Neuron (in vitro differentiated cells): Measurements from ENCODE around the gene HDAC4.

Source experiments
- H2AFZ ChIP-seq: one replicate; pipeline ENCODE4 v1.6.1; 2013; ENCODE audit warnings: low read depth, mild to moderate bottlenecking, inconsistent platforms, low read length, moderate library complexity
- H3K27me3 ChIP-seq: one replicate; pipeline ENCODE4 v1.6.1; 2013; ENCODE audit warnings: low read length; ENCODE audit not compliant: insufficient read depth
- H3K36me3 ChIP-seq: one replicate; pipeline ENCODE4 v1.6.1; 2013; ENCODE audit warnings: low read length; ENCODE audit not compliant: insufficient read depth
- H3K4me1 ChIP-seq: one replicate; pipeline ENCODE4 v1.6.1; 2013; ENCODE audit warnings: low read length; ENCODE audit not compliant: insufficient read depth
- H3K4me3 ChIP-seq: 2 replicates; pipeline ENCODE4 v1.5.1; 2013; ENCODE audit warnings: mild to moderate bottlenecking, low read length, moderate library complexity
- H3K9me3 ChIP-seq: one replicate; pipeline ENCODE4 v1.6.1; 2013; ENCODE audit warnings: low read length

HDAC4 gene

DNA sequence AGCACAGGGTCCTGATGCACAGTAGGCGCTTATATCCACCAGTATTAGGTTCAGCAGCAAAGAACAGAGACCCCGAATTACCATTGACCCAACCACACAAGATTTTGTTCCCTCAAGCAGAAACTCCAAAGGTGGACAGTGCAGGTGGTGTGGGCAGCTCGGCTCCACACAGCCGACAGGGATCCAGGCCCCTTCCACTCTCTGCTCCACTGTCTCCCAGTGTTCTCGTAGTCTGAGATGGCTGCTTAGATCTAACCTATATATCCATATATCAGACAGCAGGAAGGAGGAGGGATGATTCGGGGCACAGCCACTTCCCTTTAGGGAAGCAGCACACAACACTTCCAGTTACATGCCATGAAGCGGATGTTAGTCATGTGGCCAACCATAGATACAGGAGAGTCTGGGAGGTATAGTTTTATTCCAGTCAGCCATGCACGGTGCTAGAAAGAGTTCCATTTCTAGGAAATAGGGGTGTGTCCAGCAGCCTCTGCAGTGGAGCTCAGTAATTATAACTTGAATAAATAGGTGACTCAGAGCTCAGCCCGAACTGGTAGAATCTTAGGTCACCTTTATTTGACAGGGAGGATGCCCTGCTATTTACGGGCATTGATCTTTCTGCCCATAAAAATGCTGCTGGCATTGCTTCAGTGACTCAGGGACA lies 394.1 kb downstream of the HDAC4 start:
- no peaks in the 10 kb centered on the region for H3K27me3 ChIP-seq

DNA sequence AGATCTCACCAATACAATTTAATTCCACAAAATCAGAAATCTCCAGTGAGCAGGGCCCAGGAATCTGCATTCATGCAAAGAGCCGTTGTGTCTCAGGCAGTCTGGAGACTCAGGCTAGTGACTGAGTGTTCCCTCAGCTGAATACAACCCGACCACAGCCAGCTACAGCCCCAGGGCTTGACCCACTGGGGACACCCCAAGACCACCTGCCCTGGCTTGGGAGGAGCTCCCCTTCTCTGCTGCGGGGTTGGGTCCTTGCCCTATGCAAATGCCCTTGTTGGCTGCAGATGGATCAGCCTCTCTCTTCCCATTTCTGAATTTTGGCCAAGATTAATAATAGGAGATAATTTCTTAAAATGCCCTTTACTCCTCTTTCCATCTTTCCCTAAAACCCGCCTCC lies 395.2 kb downstream of the HDAC4 start:
- Histone ChIP-seq H3K9me3 (peaks cover 7% of the 10 kb centered on the region), H3K4me3 (no peak overlapping the region), H3K27me3 (no peaks in the 10 kb centered on the region), H3K4me1 (peaks cover 13% of the 10 kb centered on the region), H2AFZ (no peak overlapping the region), H3K36me3 (no peaks in the 10 kb centered on the region)

More for the DNA sequence above, 394.1 kb downstream of the HDAC4 start:
- Histone ChIP-seq H3K4me1 (peaks cover 13% of the 10 kb centered on the region), H3K4me3 (no peak overlapping the region), H3K36me3 (no peaks in the 10 kb centered on the region), H3K9me3 (peaks cover 5% of the 10 kb centered on the region), H2AFZ (no peak overlapping the region)

DNA sequence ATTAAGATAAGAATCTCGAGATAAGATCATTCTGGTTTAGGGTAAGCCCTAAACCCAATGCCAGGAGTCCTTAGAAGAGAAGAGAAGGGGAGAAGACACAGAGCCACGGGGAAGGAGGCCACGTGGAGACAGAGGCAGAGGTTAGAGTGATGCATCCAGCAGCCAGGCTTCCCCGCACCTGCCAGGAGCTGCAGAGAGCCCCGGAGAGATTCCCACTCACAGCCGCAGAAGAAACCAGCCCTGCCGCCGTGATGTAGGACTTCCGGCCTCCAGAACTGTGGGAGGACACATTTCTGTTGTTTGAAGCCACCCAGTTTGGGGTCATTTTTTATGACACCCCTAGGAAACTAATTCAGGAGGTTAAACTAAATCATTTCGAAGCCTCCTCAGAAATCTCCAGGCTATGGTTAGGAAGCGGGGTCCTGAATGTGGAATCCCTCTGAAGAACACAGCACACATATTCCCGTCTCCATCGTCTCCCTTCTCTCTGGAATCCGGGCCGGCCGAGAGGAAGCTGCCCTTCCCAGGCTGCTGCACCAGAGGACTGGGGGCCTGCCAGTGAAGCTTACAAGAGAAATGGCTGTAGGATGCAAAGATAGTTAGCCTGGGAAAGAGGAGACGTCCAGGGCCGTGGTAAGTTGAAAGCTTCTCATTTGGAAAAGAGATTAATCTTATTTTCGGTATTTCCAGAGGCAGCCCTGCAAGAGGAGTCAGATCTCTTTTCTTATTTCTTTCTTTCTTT lies 396.4 kb downstream of the HDAC4 start:
- H3K36me3 ChIP-seq, result no peaks in the 10 kb centered on the region
- H3K27me3 ChIP-seq, result no peaks in the 10 kb centered on the region
- peaks cover 11% of the 10 kb centered on the region for H3K9me3 ChIP-seq
- no peak overlapping the region for H2AFZ ChIP-seq
- H3K4me1 ChIP-seq, result peaks cover 9% of the 10 kb centered on the region
- H3K4me3 ChIP-seq, result no peak overlapping the region

DNA sequence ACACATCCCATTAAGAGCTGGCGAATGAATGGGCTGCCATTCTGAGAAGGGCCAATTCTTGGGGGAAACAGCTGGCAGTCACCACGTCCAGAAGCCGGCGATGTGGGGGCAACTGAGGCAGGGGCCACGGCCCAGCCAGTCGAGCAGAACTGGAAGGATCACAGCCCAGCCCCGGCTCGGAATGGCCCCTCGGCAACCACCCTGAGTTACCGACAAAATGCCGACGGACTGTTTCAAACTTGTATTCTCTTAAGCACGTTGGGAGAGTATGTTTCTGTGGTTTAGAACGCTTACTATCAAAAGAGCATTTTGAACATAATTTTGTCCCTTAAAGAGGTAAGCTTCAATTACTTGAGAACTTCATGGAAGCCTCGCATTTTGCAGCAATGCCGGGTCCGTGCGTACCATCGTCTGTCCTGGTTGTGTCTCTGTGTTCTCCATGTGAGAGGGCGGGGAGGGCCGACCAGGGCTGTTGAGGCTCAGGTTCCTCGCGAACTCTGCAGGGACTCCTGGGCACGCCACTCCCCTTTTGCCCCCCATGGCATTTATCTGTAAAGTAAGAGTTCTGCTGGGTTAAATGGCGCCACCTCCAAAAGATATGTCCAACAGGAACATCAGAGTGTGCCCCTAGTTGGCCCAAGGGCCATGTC lies 397.1 kb downstream of the HDAC4 start:
- Histone ChIP-seq H3K27me3 (no peaks in the 10 kb centered on the region), H3K36me3 (no peaks in the 10 kb centered on the region), H3K4me1 (peaks cover 2% of the 10 kb centered on the region), H3K4me3 (no peak overlapping the region), H3K9me3 (peaks cover 11% of the 10 kb centered on the region), H2AFZ (no peak overlapping the region)

DNA sequence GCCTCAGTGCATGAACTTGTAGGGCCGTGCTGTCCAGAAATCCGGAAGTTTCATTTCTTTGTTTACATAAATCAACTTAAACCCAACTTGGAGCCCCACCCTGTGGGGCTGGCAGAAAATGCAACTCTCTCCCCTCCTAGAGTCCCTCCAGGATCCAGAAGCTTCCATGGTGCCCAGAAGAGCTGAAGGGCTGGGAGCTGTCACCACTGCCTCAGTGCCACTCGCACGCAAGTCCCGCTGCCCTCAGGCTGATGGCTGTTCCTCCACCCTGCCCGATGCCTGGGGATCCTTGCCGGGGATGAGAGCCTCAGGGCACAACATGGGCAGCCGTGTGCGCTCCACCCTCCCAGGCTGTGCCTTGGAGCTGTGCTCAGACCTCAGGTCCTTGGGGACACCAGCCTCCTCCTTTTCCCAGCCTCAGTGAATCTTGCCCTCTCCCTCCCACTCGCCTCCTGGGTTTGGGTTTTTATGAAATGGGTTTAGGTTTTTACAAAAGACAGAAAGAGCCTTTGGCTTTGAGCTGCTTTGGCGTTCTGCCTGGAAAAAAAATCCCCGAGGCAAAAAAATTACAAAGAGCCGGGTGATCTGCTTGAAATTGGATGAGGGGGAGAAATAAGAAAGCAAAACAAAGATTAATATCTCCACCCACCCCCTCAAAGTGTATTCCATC lies 397.7 kb downstream of the HDAC4 start:
- Histone ChIP-seq H3K36me3 (no peaks in the 10 kb centered on the region), H2AFZ (no peak overlapping the region), H3K9me3 (peaks cover 11% of the 10 kb centered on the region), H3K4me3 (no peak overlapping the region), H3K4me1 (no peaks in the 10 kb centered on the region), H3K27me3 (no peaks in the 10 kb centered on the region)

DNA sequence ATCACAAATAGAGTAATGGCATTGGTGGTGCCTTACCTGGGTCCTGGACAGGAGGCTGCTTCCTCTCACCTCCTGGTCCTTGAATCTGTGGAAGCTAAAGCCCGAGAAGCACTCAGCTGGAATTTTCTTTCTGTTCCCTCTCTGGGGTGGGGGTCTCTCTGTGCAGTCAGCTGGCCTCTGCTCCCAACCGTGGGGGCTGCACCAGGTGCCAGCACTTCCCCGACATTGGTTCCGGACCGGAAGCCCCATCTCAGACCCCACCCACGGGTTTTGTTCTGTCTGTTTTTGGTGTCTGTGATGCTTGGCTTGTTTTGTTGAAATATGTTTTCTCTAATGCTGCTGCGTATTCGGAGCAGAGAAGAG lies 398.2 kb downstream of the HDAC4 start:
- H3K4me3 ChIP-seq, result no peak overlapping the region
- peaks cover 11% of the 10 kb centered on the region for H3K9me3 ChIP-seq
- no peaks in the 10 kb centered on the region for H3K36me3 ChIP-seq
- H3K27me3 ChIP-seq, result no peaks in the 10 kb centered on the region
- H3K4me1 ChIP-seq, result no peaks in the 10 kb centered on the region
- H2AFZ ChIP-seq, result no peak overlapping the region

DNA sequence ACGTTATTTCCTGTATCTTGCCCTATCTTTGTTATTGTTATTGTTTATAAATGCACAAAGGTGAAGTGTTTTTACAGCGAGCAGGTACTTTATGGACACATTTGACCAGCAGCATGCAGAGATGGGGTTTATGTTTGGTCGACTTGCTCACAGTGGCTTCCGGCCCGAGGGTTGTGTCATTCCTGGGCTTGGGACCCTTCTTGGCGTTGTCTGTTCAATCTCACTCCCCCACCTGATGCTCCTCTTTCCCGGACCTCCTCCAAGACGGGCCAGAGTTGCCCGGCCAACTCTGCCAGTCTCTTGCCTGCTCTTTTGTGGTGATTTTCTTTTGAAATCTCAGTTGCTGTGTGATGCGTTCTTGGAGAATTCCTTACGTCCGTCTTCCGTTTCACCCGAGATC lies 399.0 kb downstream of the HDAC4 start:
- Histone ChIP-seq H3K36me3 (no peaks in the 10 kb centered on the region), H2AFZ (no peak overlapping the region), H3K4me3 (no peak overlapping the region), H3K9me3 (peaks cover 6% of the 10 kb centered on the region), H3K27me3 (no peaks in the 10 kb centered on the region), H3K4me1 (no peaks in the 10 kb centered on the region)

DNA sequence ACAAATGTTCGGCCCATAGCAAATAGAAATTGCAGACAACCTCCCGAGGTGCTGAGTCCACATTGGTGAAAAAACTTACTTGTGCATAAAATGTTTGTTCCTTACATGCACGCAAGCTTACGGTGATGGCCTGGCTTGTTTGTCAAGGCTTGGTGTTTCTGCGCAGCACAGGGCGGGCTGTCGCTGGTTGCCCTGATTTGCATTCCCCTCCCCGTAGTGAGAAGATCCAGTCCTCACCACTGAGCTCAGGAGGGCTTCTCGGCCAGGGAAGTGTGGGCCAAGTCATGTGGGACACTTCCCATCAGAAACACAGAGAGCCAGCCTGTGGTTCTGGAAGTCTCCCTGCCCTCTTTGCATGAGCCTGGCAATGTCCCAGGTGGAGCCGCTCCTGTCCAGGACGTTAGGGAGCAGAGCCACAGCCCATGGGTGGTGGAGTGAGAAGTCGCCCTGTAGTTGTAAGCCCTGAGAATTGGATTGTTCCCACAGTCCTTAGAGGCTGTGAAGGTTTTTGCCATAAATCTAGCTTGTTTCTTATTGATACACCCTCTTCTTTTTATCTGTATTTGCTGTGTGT lies 400.2 kb downstream of the HDAC4 start:
- Histone ChIP-seq H3K9me3 (peaks cover 6% of the 10 kb centered on the region), H2AFZ (no peak overlapping the region), H3K4me3 (no peak overlapping the region), H3K4me1 (no peaks in the 10 kb centered on the region), H3K36me3 (no peaks in the 10 kb centered on the region), H3K27me3 (no peaks in the 10 kb centered on the region)

DNA sequence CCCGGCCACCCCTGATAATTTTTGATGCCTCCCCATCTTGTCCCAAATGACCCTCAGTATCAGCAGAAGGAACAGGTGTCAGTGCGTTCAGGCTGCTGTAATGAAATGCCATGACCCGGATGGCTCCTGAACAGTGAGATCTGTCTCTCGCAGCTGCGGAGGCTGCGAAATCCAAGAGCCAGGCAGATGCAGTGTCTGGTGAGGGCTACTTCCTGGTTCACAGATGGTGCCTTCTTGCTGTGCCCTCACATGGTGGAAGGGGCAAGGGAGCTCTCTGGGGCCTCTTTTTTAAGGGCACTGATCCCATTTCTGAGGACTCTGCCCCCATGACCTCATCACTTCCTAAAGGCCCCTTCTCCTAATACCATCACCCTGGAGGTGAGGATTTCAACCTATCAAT lies 400.7 kb downstream of the HDAC4 start:
- no peaks in the 10 kb centered on the region for H3K27me3 ChIP-seq
- H2AFZ ChIP-seq, result no peak overlapping the region
- no peak overlapping the region for H3K4me3 ChIP-seq
- H3K4me1 ChIP-seq, result no peaks in the 10 kb centered on the region
- H3K9me3 ChIP-seq, result peaks cover 6% of the 10 kb centered on the region
- H3K36me3 ChIP-seq, result no peaks in the 10 kb centered on the region

DNA sequence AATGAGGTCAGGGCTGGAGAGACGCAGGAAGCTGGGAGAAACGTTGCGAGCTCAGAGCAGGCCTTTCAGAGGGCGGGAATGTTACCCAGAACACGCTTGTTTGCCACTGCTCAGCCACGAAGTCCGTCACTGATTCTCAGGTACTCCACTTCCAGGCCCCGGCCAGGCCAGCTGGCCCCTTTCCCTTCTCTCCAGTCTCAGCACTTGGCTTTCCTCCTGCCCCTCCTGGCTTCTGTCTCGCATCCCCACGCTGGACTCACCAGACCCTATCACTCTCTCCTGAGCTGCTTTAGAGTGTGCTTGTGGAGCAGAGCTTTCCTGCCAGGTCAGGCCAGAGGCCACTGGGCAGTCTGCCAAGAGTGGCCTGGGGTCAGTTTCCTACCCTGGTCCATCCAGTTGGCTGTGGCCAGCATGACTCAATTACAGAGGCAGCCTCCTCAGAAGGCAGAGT lies 401.5 kb downstream of the HDAC4 start:
- no peaks in the 10 kb centered on the region for H3K4me1 ChIP-seq
- H2AFZ ChIP-seq, result no peak overlapping the region
- H3K4me3 ChIP-seq, result no peak overlapping the region
- no peaks in the 10 kb centered on the region for H3K36me3 ChIP-seq
- no peaks in the 10 kb centered on the region for H3K27me3 ChIP-seq
- H3K9me3 ChIP-seq, result peaks cover 8% of the 10 kb centered on the region

DNA sequence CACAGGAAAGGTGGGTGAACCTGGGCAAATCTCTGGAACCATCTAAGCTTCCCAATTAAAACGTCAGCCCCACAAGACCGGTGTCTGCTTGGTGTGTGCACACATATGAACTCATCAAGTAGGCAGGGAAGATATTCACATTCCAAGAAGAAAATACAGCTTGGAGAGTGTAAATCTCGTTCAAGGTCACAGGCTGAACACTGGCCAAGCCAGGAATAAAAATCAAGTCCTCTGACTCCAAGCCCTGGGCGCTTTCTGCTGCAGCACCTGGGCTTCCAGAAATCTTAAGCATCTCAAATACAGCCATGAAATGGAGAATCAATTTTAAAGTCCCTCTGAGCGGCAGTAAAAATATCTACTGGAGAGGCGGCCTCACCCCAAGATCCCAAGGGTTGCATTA lies 402.0 kb downstream of the HDAC4 start:
- Histone ChIP-seq H3K4me1 (no peaks in the 10 kb centered on the region), H3K27me3 (no peaks in the 10 kb centered on the region), H3K4me3 (no peak overlapping the region), H3K9me3 (peaks cover 8% of the 10 kb centered on the region), H2AFZ (no peak overlapping the region), H3K36me3 (no peaks in the 10 kb centered on the region)
